ENCODE measurements around the gene KRTAP5-1.

Gene KRTAP5-1

GRCh38 chr11:1557904-1558774 lies 26.9 kb downstream of the KRTAP5-1 start:
- no peak overlapping the region for H3K4me2 ChIP-seq (ENCODE audit: insufficient read depth, low read length, poor library complexity, severe bottlenecking)
- H3K9me3 ChIP-seq (replicated peaks in 1 of 2; ENCODE audit: control insufficient read depth in 2 of 2, insufficient read depth in 1 of 2, low read depth in 1 of 2, low read length in 2 of 2), result no peaks in the 10 kb centered on the region
- no peak for DNase-seq (ENCODE audit: low spot score)
- no peak overlapping the region for H3K4me3 ChIP-seq (ENCODE audit: low read length in 2 of 2)
- no peaks in the 10 kb centered on the region for H3K79me1 ChIP-seq (ENCODE audit: low read depth, low read length)
- H2BK5ac ChIP-seq (ENCODE audit: low read length), result no peak overlapping the region
- H3K27me3 ChIP-seq (ENCODE audit: control insufficient read depth in 3 of 3, insufficient read depth in 3 of 3, low read depth in 1 of 3, low read length in 3 of 3), result peaks cover 2 to 47% (median 41%) of the 10 kb centered on the region in 3 experiments
- no peak overlapping the region for H3K27ac ChIP-seq (replicated peaks; ENCODE audit: low read length)
- peak overlapping the region; percentile 41 for H2BK12ac ChIP-seq (ENCODE audit: low read length)
- no peak overlapping the region for H2AFZ ChIP-seq (ENCODE audit: low read length)
- peaks cover 0 to 8% of the 10 kb centered on the region in 2 donors for H3K36me3 ChIP-seq (replicated peaks in 1 of 2; ENCODE audit: control insufficient read depth in 2 of 2, insufficient read depth in 2 of 2, low read length in 2 of 2)
- WGBS, 2 donors (ENCODE audit: extremely low coverage in 2 of 2, insufficient read length in 2 of 2, insufficient replicate concordance in 1 of 2), result no CpG with 5 or more reads among the region's 29 CpGs
- H4K8ac ChIP-seq (ENCODE audit: low read depth, low read length), result no peak overlapping the region
- H3K4me1 ChIP-seq (ENCODE audit: control insufficient read depth in 2 of 2, insufficient read depth in 1 of 2, low read depth in 1 of 2, low read length in 2 of 2), result peaks cover 0 to 10% of the 10 kb centered on the region in 2 donors
- no peak overlapping the region for H2BK120ac ChIP-seq (ENCODE audit: low read depth, low read length)
- H2BK15ac ChIP-seq (ENCODE audit: low read length), result peak overlapping the region; percentile 78
- peak overlapping the region; percentile 84 for H2AK5ac ChIP-seq (ENCODE audit: low read depth, low read length)
- H3K23ac ChIP-seq (ENCODE audit: low read depth, low read length, poor library complexity), result peak overlapping the region; percentile 34
- no peak overlapping the region for H3K9ac ChIP-seq (ENCODE audit: low read depth, low read length, poor library complexity)
- H3K18ac ChIP-seq (ENCODE audit: low read length), result peak overlapping the region; percentile 44
- H3K14ac ChIP-seq (ENCODE audit: low read length), result peak overlapping the region; percentile 94
- no peak overlapping the region for H3K4ac ChIP-seq (ENCODE audit: low read length)
- no peak overlapping the region for H4K91ac ChIP-seq (ENCODE audit: low read depth, low read length, poor library complexity)

GRCh38 chr11:1557051-1557884 lies 27.8 kb downstream of the KRTAP5-1 start:
- H3K4me3 ChIP-seq (ENCODE audit: low read length in 2 of 2), result no peak overlapping the region
- H3K27ac ChIP-seq (replicated peaks; ENCODE audit: low read length), result no peak overlapping the region
- H3K14ac ChIP-seq (ENCODE audit: low read length), result peak overlapping the region; percentile 38
- H3K23ac ChIP-seq (ENCODE audit: low read depth, low read length, poor library complexity), result peak overlapping the region; percentile 34
- no peak overlapping the region for H3K9ac ChIP-seq (ENCODE audit: low read depth, low read length, poor library complexity)
- H3K79me1 ChIP-seq (ENCODE audit: low read depth, low read length), result no peaks in the 10 kb centered on the region
- peaks cover 0 to 5% of the 10 kb centered on the region in 2 donors for H3K36me3 ChIP-seq (replicated peaks in 1 of 2; ENCODE audit: control insufficient read depth in 2 of 2, insufficient read depth in 2 of 2, low read length in 2 of 2)
- no peak overlapping the region for H4K8ac ChIP-seq (ENCODE audit: low read depth, low read length)
- no peak overlapping the region for H2AFZ ChIP-seq (ENCODE audit: low read length)
- peaks cover 2 to 50% (median 47%) of the 10 kb centered on the region in 3 experiments for H3K27me3 ChIP-seq (ENCODE audit: control insufficient read depth in 3 of 3, insufficient read depth in 3 of 3, low read depth in 1 of 3, low read length in 3 of 3)
- H3K4ac ChIP-seq (ENCODE audit: low read length), result no peak overlapping the region
- H3K18ac ChIP-seq (ENCODE audit: low read length), result no peak overlapping the region
- H4K91ac ChIP-seq (ENCODE audit: low read depth, low read length, poor library complexity), result no peak overlapping the region
- no CpG with 5 or more reads among the region's 74 CpGs for WGBS, 2 donors (ENCODE audit: extremely low coverage in 2 of 2, insufficient read length in 2 of 2, insufficient replicate concordance in 1 of 2)
- peak overlapping the region; percentile 41 for H2BK12ac ChIP-seq (ENCODE audit: low read length)
- no peak for DNase-seq (ENCODE audit: low spot score)
- H3K9me3 ChIP-seq (replicated peaks in 1 of 2; ENCODE audit: control insufficient read depth in 2 of 2, insufficient read depth in 1 of 2, low read depth in 1 of 2, low read length in 2 of 2), result no peaks in the 10 kb centered on the region
- H2AK5ac ChIP-seq (ENCODE audit: low read depth, low read length), result peak overlapping the region; percentile 79
- H2BK5ac ChIP-seq (ENCODE audit: low read length), result no peak overlapping the region
- H2BK120ac ChIP-seq (ENCODE audit: low read depth, low read length), result no peak overlapping the region
- H2BK15ac ChIP-seq (ENCODE audit: low read length), result peak overlapping the region; percentile 78
- H3K4me1 ChIP-seq (ENCODE audit: control insufficient read depth in 2 of 2, insufficient read depth in 1 of 2, low read depth in 1 of 2, low read length in 2 of 2), result peaks cover 0 to 10% of the 10 kb centered on the region in 2 donors
- peak overlapping the region; percentile 40 for H3K4me2 ChIP-seq (ENCODE audit: insufficient read depth, low read length, poor library complexity, severe bottlenecking)

- H3K9me3 ChIP-seq (replicated peaks in 1 of 2; ENCODE audit: control insufficient read depth in 2 of 2, insufficient read depth in 1 of 2, low read depth in 1 of 2, low read length in 2 of 2), result no peaks in the 10 kb centered on the region
- no peak overlapping the region for H3K23ac ChIP-seq (ENCODE audit: low read depth, low read length, poor library complexity)
- H4K91ac ChIP-seq (ENCODE audit: low read depth, low read length, poor library complexity), result no peak overlapping the region
- H3K36me3 ChIP-seq (replicated peaks in 1 of 2; ENCODE audit: control insufficient read depth in 2 of 2, insufficient read depth in 2 of 2, low read length in 2 of 2), result peaks cover 0 to 3% of the 10 kb centered on the region in 2 donors
- no peak overlapping the region for H2BK15ac ChIP-seq (ENCODE audit: low read length)
- whole genome bisulfite sequencing, 2 donors (ENCODE audit: extremely low coverage in 2 of 2, insufficient read length in 2 of 2, insufficient replicate concordance in 1 of 2), result 100% methylated on average over 2 of the region's 63 CpGs; no CpG with 5 or more reads in 1 of the 2 donors
- no peak overlapping the region for H3K14ac ChIP-seq (ENCODE audit: low read length)
- no peak overlapping the region for H2AK5ac ChIP-seq (ENCODE audit: low read depth, low read length)
- H2BK5ac ChIP-seq (ENCODE audit: low read length), result no peak overlapping the region
- H3K4me2 ChIP-seq (ENCODE audit: insufficient read depth, low read length, poor library complexity, severe bottlenecking), result peak overlapping the region; percentile 40
- no peak for DNase-seq (ENCODE audit: low spot score)
- peaks cover 2 to 51% (median 49%) of the 10 kb centered on the region in 3 experiments for H3K27me3 ChIP-seq (ENCODE audit: control insufficient read depth in 3 of 3, insufficient read depth in 3 of 3, low read depth in 1 of 3, low read length in 3 of 3)
- H3K4ac ChIP-seq (ENCODE audit: low read length), result no peak overlapping the region
- H3K4me1 ChIP-seq (ENCODE audit: control insufficient read depth in 2 of 2, insufficient read depth in 1 of 2, low read depth in 1 of 2, low read length in 2 of 2), result peaks cover 0 to 10% of the 10 kb centered on the region in 2 donors
- H3K4me3 ChIP-seq (ENCODE audit: low read length in 2 of 2), result no peak overlapping the region
- no peak overlapping the region for H3K27ac ChIP-seq (replicated peaks; ENCODE audit: low read length)
- H2BK120ac ChIP-seq (ENCODE audit: low read depth, low read length), result no peak overlapping the region
- H3K9ac ChIP-seq (ENCODE audit: low read depth, low read length, poor library complexity), result no peak overlapping the region
- no peak overlapping the region for H4K8ac ChIP-seq (ENCODE audit: low read depth, low read length)
- no peak overlapping the region for H2BK12ac ChIP-seq (ENCODE audit: low read length)
- no peak overlapping the region for H2AFZ ChIP-seq (ENCODE audit: low read length)
- H3K18ac ChIP-seq (ENCODE audit: low read length), result peak overlapping the region; percentile 38
- H3K79me1 ChIP-seq (ENCODE audit: low read depth, low read length), result no peaks in the 10 kb centered on the region
These were observed 28.7 kb downstream of the KRTAP5-1 start for GRCh38 chr11:1556278-1556902.

Measured in neuronal stem cell (in vitro differentiated cells).